Fibroblast of pulmonary artery (primary cell): Measurements from ENCODE around the gene POLE.

ENCODE experiments used
- DNase-seq: peaks from one replicate; pipeline ENCODE4 v3.0.0-alpha.2; 2010; ENCODE audit warnings: low read depth
- H3K4me3 ChIP-seq: replicated peaks from 2 replicates; pipeline ENCODE4 v1.5.1; 2011; ENCODE audit warnings: low read depth, mild to moderate bottlenecking, control low read depth, low read length, moderate library complexity
- TF ChIP-seq, protein P1 (sequence below): IDR thresholded peaks from 2 replicates; pipeline ENCODE4 v1.5.1; 2011; ENCODE audit warnings: mild to moderate bottlenecking, control low read depth, low read length, inconsistent platforms; ENCODE audit errors: missing control alignments

Gene POLE

GRCh38 chr12:132687211-132688164 lies at the start of gene POLE, which contains the start of gene PXMP2:
Gene POLE (minus strand): TSS chr12:132687342. CDS start chr12:132687315, 27 bp downstream.
Gene PXMP2 (plus strand): TSS chr12:132687587. CDS start chr12:132687671, 84 bp downstream.
- peak; percentile 94 for DNase-seq
- TF ChIP-seq, protein P1, sequence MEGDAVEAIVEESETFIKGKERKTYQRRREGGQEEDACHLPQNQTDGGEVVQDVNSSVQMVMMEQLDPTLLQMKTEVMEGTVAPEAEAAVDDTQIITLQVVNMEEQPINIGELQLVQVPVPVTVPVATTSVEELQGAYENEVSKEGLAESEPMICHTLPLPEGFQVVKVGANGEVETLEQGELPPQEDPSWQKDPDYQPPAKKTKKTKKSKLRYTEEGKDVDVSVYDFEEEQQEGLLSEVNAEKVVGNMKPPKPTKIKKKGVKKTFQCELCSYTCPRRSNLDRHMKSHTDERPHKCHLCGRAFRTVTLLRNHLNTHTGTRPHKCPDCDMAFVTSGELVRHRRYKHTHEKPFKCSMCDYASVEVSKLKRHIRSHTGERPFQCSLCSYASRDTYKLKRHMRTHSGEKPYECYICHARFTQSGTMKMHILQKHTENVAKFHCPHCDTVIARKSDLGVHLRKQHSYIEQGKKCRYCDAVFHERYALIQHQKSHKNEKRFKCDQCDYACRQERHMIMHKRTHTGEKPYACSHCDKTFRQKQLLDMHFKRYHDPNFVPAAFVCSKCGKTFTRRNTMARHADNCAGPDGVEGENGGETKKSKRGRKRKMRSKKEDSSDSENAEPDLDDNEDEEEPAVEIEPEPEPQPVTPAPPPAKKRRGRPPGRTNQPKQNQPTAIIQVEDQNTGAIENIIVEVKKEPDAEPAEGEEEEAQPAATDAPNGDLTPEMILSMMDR: no peak
- peak within 1 kb of the TSS; percentile 60 for H3K4me3 ChIP-seq

DNA sequence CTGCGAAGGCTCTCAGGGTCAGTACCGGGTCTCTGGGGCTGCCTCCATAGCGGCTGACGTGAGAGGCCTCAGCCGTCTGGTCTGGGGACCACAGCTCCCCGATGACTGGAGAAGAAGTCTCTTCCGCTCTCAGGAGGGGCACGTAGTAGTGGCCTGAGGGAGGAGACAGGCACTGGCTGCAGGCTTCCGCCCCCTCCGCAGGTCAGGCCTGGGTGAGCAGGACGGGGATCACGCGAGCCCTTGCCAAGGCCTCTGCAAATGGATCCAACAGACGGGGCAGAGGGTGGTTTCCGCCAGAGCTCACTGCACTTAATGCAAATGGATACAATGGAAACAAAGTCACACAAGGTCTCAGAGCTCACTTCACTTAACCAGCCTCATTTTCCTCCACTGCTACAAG lies 49.8 kb upstream of the POLE start:
- H3K4me3 ChIP-seq: no peak overlapping the region
- TF ChIP-seq, protein P1: no peak
- DNase-seq: no peak

GRCh38 chr12:132736378-132736777 lies 49.2 kb upstream of the POLE start:
- DNase-seq: no peak
- TF ChIP-seq, protein P1: no peak
- H3K4me3 ChIP-seq: no peak overlapping the region

GRCh38 chr12:132735496-132735895 lies 48.4 kb upstream of the POLE start:
- H3K4me3 ChIP-seq: no peak overlapping the region

DNA sequence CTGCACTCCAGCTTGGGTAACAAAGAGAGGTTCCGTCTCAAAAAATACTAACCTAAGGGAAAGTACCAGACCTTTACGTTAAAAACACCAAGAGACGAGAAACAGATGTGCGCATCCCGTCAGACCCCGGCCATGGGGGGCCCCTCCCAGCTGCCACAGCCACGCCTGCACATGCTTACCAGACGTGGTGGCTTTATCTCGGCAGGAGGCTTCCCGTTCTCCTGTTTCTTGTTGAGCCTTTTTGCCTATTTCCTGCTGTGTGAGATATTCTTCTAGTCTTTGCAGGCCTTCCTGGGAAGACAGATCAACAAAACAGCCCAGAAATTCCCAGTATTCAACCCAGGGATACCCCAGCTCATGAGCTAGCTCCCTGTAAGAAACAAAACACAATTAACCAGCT lies 47.1 kb upstream of the POLE start:
- no peak overlapping the region for H3K4me3 ChIP-seq
- TF ChIP-seq, protein P1: no peak
- no peak for DNase-seq

More at GRCh38 chr12:132735496-132735895, 48.4 kb upstream of the POLE start:
- DNase-seq: no peak
- TF ChIP-seq, protein P1: no peak

- TF ChIP-seq, protein P1: no peak
- no peak overlapping the region for H3K4me3 ChIP-seq
- DNase-seq: no peak
Measured at GRCh38 chr12:132731574-132731973, 44.4 kb upstream of the POLE start.
